Keratinocyte (primary cell): ENCODE measurements around the gene COQ10B. TPM values are rescaled to one million over a fixed set of nuclear protein-coding genes. Genes with fewer than 3 reads are reported as not detected.
"Not testable (repeated sequence)": the region's sequence is repeated elsewhere in the genome, so short reads cannot be mapped to it uniquely, and the experiment has no call there.

Experiments used
- DNase-seq: peaks from one replicate; pipeline ENCODE4 v3.0.0-alpha.2; 2011; ENCODE audit warnings: low read depth, missing footprints, low spot score
- FAIRE-seq: peaks from 2 replicates; lab custom pipeline; 2011; peaks lifted over from hg19 to GRCh38; lab: Jason Lieb, UNC
- H2AFZ ChIP-seq: 2 replicates; pipeline ENCODE4 v1.6.0; 2012; ENCODE audit warnings: low read length, control low read depth, inconsistent platforms; ENCODE audit not compliant: control insufficient read depth
- H3K27ac ChIP-seq: 2 replicates; pipeline ENCODE4 v1.5.1; 2011; ENCODE audit warnings: low read length; ENCODE audit not compliant: control insufficient read depth, insufficient read depth
- H3K27me3 ChIP-seq: 3 replicates; pipeline ENCODE4 v1.6.0; 2011; ENCODE audit warnings: low read length; ENCODE audit not compliant: control insufficient read depth, insufficient read depth; ENCODE audit errors: extremely low read depth
- H3K36me3 ChIP-seq, 2 experiments: 2 replicates in 1 of 2; 3 replicates in 1 of 2; pipeline ENCODE4 v1.5.1; 2011; ENCODE audit warnings: low read length in 2 of 2, mild to moderate bottlenecking in 1 of 2; ENCODE audit not compliant: control insufficient read depth in 2 of 2, insufficient read depth in 2 of 2; ENCODE audit errors: extremely low read depth in 1 of 2
- H3K4me1 ChIP-seq: 3 replicates; pipeline ENCODE4 v1.5.1; 2011; ENCODE audit warnings: low read length; ENCODE audit not compliant: control insufficient read depth, insufficient read depth; ENCODE audit errors: extremely low read depth
- H3K4me2 ChIP-seq: 3 replicates; pipeline ENCODE4 v1.6.0; 2011; ENCODE audit warnings: low read depth, low read length; ENCODE audit not compliant: control insufficient read depth, insufficient read depth; ENCODE audit errors: extremely low read depth
- H3K4me3 ChIP-seq, 3 experiments: fragments of 200-600 bp in 1 of 3; sonication (generic) in 1 of 3; 2 replicates in 2 of 3; 3 replicates in 1 of 3; pipeline ENCODE4 v1.5.1; 2011 to 2016; ENCODE audit warnings: low read length in 3 of 3, mild to moderate bottlenecking in 3 of 3, control low read depth in 2 of 3, inconsistent platforms in 1 of 3, low read depth in 1 of 3, mixed read lengths in 1 of 3, mixed run types in 1 of 3, moderate library complexity in 1 of 3; ENCODE audit not compliant: control insufficient read depth in 2 of 3, insufficient read depth in 2 of 3; ENCODE audit errors: extremely low read depth in 1 of 3
- H3K79me2 ChIP-seq: 2 replicates; pipeline ENCODE4 v1.6.0; 2012; ENCODE audit warnings: low read length; ENCODE audit not compliant: control insufficient read depth, insufficient read depth
- H3K9ac ChIP-seq: 3 replicates; pipeline ENCODE4 v1.6.0; 2011; ENCODE audit warnings: low read length; ENCODE audit not compliant: control insufficient read depth, insufficient read depth; ENCODE audit errors: extremely low read depth
- H3K9me1 ChIP-seq: 3 replicates; pipeline ENCODE4 v1.6.0; 2011; ENCODE audit warnings: low read length; ENCODE audit not compliant: control insufficient read depth, insufficient read depth; ENCODE audit errors: extremely low read depth
- H3K9me3 ChIP-seq: 2 replicates; pipeline ENCODE4 v1.5.1; 2012; ENCODE audit warnings: low read depth, low read length; ENCODE audit not compliant: control insufficient read depth
- H4K20me1 ChIP-seq: 3 replicates; pipeline ENCODE4 v1.6.0; 2011; ENCODE audit warnings: low read length; ENCODE audit not compliant: control insufficient read depth, insufficient read depth; ENCODE audit errors: extremely low read depth
- CTCF ChIP-seq, 3 experiments: IDR thresholded peaks in 1 of 3; conservative IDR thresholded peaks in 1 of 3; optimal IDR thresholded peaks in 1 of 3; 2 replicates in 2 of 3; 3 replicates in 1 of 3; pipeline versions ENCODE3 to v1.5.1; 2011; ENCODE audit warnings: low read length in 3 of 3, mild to moderate bottlenecking in 3 of 3, moderate library complexity in 2 of 3, control low read depth in 1 of 3, inconsistent platforms in 1 of 3; ENCODE audit not compliant: insufficient read depth in 2 of 3; ENCODE audit errors: extremely low read depth in 1 of 3
- EZH2 ChIP-seq: IDR thresholded peaks from one replicate; pipeline ENCODE4 v1.6.1; 2012; ENCODE audit warnings: inconsistent platforms, mild to moderate bottlenecking, low read length, moderate library complexity
- dilution Hi-C: fragments of 300-500 bp; cut with MboI; formaldehyde crosslinking; loops from one replicate; pipeline ENCODE4 v1.7.0; 2020; ENCODE audit warnings: low sequenced_read_pairs; ENCODE audit not compliant: extremely low pct_ligation_motif_present
- polyA plus RNA-seq, 5 experiments: library from polyadenylated mRNA; depleted of rRNA in 3 of 5; stranded (reverse) in 3 of 5; stranded (forward) in 1 of 5; unstranded in 1 of 5; fragments of >200 nt; gene quantifications; 1 replicate in 1 of 5; 2 replicates in 3 of 5; 3 replicates in 1 of 5; pipeline versions ENCODE4 v1.2.1 to v1.2.3, GENCODE V29; 2011 to 2012; ENCODE audit warnings: missing spikeins in 2 of 5, low read depth in 1 of 5, low replicate concordance in 1 of 5

COQ10B gene
- polyA plus RNA-seq, 1 donor (not counting 4 experiments of a cell fraction or from before 2014, with no cell fraction given): 8.8 TPM

- DNase-seq (no peak), FAIRE-seq (no peak)
- H3K27me3 ChIP-seq: no peaks in the 10 kb centered on the region
- dilution Hi-C loops: no loop called here
- H2AFZ ChIP-seq: no peak overlapping the region
- no peak overlapping the region for H3K4me3 ChIP-seq
- H3K36me3 ChIP-seq: no peaks in the 10 kb centered on the region
- no peaks in the 10 kb centered on the region for H4K20me1 ChIP-seq
- H3K4me1 ChIP-seq: no peaks in the 10 kb centered on the region
- TF ChIP-seq CTCF (optimal IDR thresholded peaks at IDR 0.05 in 1 of 3, IDR thresholded peaks at IDR 0.05 in 1 of 3, conservative IDR thresholded peaks at IDR 0.05 in 1 of 3; ENCODE audit: extremely low read depth in 1 of 3, insufficient read depth in 2 of 3, low read length in 3 of 3): no peak
- TF ChIP-seq EZH2: no peak
- H3K9ac ChIP-seq: no peak overlapping the region
- no peak overlapping the region for H3K4me2 ChIP-seq
- H3K79me2 ChIP-seq: no peaks in the 10 kb centered on the region
- H3K9me1 ChIP-seq: no peaks in the 10 kb centered on the region
- H3K27ac ChIP-seq: no peak overlapping the region
- H3K9me3 ChIP-seq: no peaks in the 10 kb centered on the region
Measured at GRCh38 chr2:197446844-197447243, 6.5 kb upstream of the COQ10B start.

GRCh38 chr2:197450465-197450864, 2.9 kb upstream of the COQ10B start:
- no peak overlapping the region for H2AFZ ChIP-seq

GRCh38 chr2:197450935-197451358, 2.4 kb upstream of the COQ10B start:
- H3K9me1 ChIP-seq, H3K4me1 ChIP-seq, H3K27me3 ChIP-seq, H3K4me3 ChIP-seq, H3K9me3 ChIP-seq, dilution Hi-C loops, H2AFZ ChIP-seq, DNase-seq, H3K27ac ChIP-seq, FAIRE-seq, H3K4me2 ChIP-seq, H3K36me3 ChIP-seq, H3K9ac ChIP-seq, H4K20me1 ChIP-seq: not testable (repeated sequence)
- peaks cover 22% of the 10 kb centered on the region for H3K79me2 ChIP-seq

More at GRCh38 chr2:197450465-197450864, 2.9 kb upstream of the COQ10B start:
- dilution Hi-C loops: no loop called here
- H3K9ac ChIP-seq: no peak overlapping the region
- H3K9me3 ChIP-seq: no peaks in the 10 kb centered on the region
- H3K4me3 ChIP-seq: no peak overlapping the region
- no peak overlapping the region for H3K4me2 ChIP-seq
- peaks cover 17% of the 10 kb centered on the region for H3K79me2 ChIP-seq
- H3K27me3 ChIP-seq: no peaks in the 10 kb centered on the region
- TF ChIP-seq EZH2: no peak
- TF ChIP-seq CTCF (optimal IDR thresholded peaks at IDR 0.05 in 1 of 3, IDR thresholded peaks at IDR 0.05 in 1 of 3, conservative IDR thresholded peaks at IDR 0.05 in 1 of 3; ENCODE audit: extremely low read depth in 1 of 3, insufficient read depth in 2 of 3, low read length in 3 of 3): no peak
- no peaks in the 10 kb centered on the region for H3K9me1 ChIP-seq
- FAIRE-seq (no peak), DNase-seq (no peak)
- H4K20me1 ChIP-seq: peaks cover 4% of the 10 kb centered on the region
- H3K36me3 ChIP-seq: peaks cover 0 to under 1% of the 10 kb centered on the region in 2 experiments
- H3K4me1 ChIP-seq: peaks cover 9% of the 10 kb centered on the region
- H3K27ac ChIP-seq: no peak overlapping the region
